WTC11 (cell line): Measurements from ENCODE around the gene EHMT1. TPM values are rescaled to one million over a fixed set of nuclear protein-coding genes. Genes with fewer than 3 reads are reported as not detected.

Experiments
- ATAC-seq: fragments of 200-7000 bp; cut with Tn5 transposase; 2 replicates; pipeline ENCODE4 v1.10.0; 2021; ENCODE audit warnings: mild to moderate bottlenecking, moderate library complexity
- CTCF ChIA-PET: fragments of 300-600 bp; sonication (Branson Sonifier 250); formaldehyde crosslinking; loops from one replicate; lab custom pipeline; 2021; ENCODE audit warnings: antibody characterized with exemption; lab: Charles Lee
- POLR2A ChIA-PET: fragments of 350-600 bp; sonication (Branson Sonifier 250); formaldehyde crosslinking; loops from one replicate; lab custom pipeline; 2021; ENCODE audit warnings: antibody characterized with exemption; lab: Charles Lee
- DNase-seq: peaks from one replicate; pipeline ENCODE4 v3.0.0; 2021; ENCODE audit warnings: low spot score
- H3K27ac Mint-ChIP-seq: 2 replicates; pipeline ENCODE4 v1.8.0; 2021; ENCODE audit warnings: mixed read lengths
- H3K27me3 Mint-ChIP-seq: 2 replicates; pipeline ENCODE4 v1.8.0; 2021; ENCODE audit warnings: low read depth, mild to moderate bottlenecking, moderate library complexity, mixed read lengths
- H3K36me3 Mint-ChIP-seq: 2 replicates; pipeline ENCODE4 v1.8.0; 2021; ENCODE audit warnings: mixed read lengths
- H3K4me1 Mint-ChIP-seq: 2 replicates; pipeline ENCODE4 v1.8.0; 2022; ENCODE audit warnings: mixed read lengths
- H3K4me3 Mint-ChIP-seq: 2 replicates; pipeline ENCODE4 v1.8.0; 2021; ENCODE audit warnings: mild to moderate bottlenecking, moderate library complexity, mixed read lengths
- H3K9me3 Mint-ChIP-seq: 2 replicates; pipeline ENCODE4 v1.8.0; 2021; ENCODE audit warnings: mixed read lengths
- ARID4B ChIP-seq: sonication (generic); formaldehyde crosslinking; IDR thresholded peaks from 2 replicates; pipeline ENCODE4 v1.8.0; 2023; ENCODE audit warnings: missing genetic modification reagents, mild to moderate bottlenecking, borderline replicate concordance
- ATF2 ChIP-seq: sonication (generic); formaldehyde crosslinking; IDR thresholded peaks from 2 replicates; pipeline ENCODE4 v1.8.1; 2022; ENCODE audit warnings: low read depth, missing genetic modification reagents, borderline replicate concordance
- E2F5 ChIP-seq: sonication (generic); formaldehyde crosslinking; IDR thresholded peaks from 2 replicates; pipeline ENCODE4 v1.8.1; 2022; ENCODE audit warnings: mild to moderate bottlenecking, moderate library complexity, missing genetic modification reagents
- EMX1 ChIP-seq: fragments of 250-450 bp; sonication (Bioruptor Pico); IDR thresholded peaks from 2 replicates; pipeline ENCODE4 v1.8.0; 2021; ENCODE audit warnings: mild to moderate bottlenecking
- HMGA2 ChIP-seq: fragments of 250-450 bp; sonication (Bioruptor Pico); IDR thresholded peaks from 2 replicates; pipeline ENCODE4 v1.4.0; 2021; ENCODE audit warnings: mild to moderate bottlenecking, moderate library complexity
- IRF1 ChIP-seq: sonication (generic); formaldehyde crosslinking; IDR thresholded peaks from 2 replicates; pipeline ENCODE4 v1.8.0; 2023; ENCODE audit warnings: missing genetic modification reagents
- IRF2 ChIP-seq: sonication (generic); formaldehyde crosslinking; IDR thresholded peaks from 2 replicates; pipeline ENCODE4 v1.8.0; 2022; ENCODE audit warnings: low read depth, missing genetic modification reagents, borderline replicate concordance
- NR1H2 ChIP-seq: sonication (generic); formaldehyde crosslinking; IDR thresholded peaks from 2 replicates; pipeline ENCODE4 v1.9.0; 2021; ENCODE audit warnings: mild to moderate bottlenecking, moderate library complexity, missing genetic modification reagents
- SOX15 ChIP-seq: fragments of 250-450 bp; sonication (Bioruptor Pico); IDR thresholded peaks from 2 replicates; pipeline ENCODE4 v1.9.0; 2021; ENCODE audit warnings: mild to moderate bottlenecking
- TEAD4 ChIP-seq: sonication (generic); formaldehyde crosslinking; IDR thresholded peaks from 2 replicates; pipeline ENCODE4 v1.8.0; 2022; ENCODE audit warnings: mild to moderate bottlenecking, missing genetic modification reagents
- total RNA-seq: library from RNA; stranded (reverse); gene quantifications from 3 replicates; pipeline ENCODE4 v1.2.3, GENCODE V29; 2021

The EHMT1 gene
- total RNA-seq, 1 experiment from 2014 or later, result 170 TPM

GRCh38 chr9:137870432-137870831 is 251.6 kb downstream of the EHMT1 start (continued):
- TF ChIP-seq ARID4B (CRISPR knock-in tag) (no peak), EMX1 (no peak), NR1H2 (CRISPR knock-in tag) (no peak)

- ChIA-PET POLR2A (no interaction called here), CTCF (interaction anchor here (1.2 kb wide), 1 partner anchor 150 kb away, joined by 4 read pairs; no protein-coding TSS in a partner anchor)
- H3K27me3 Mint-ChIP-seq, result peaks cover 34% of the 10 kb centered on the region
- no peaks in the 10 kb centered on the region for H3K36me3 Mint-ChIP-seq
- DNase-seq (no peak), ATAC-seq (no peak)
- TF ChIP-seq HMGA2, result no peak
- no peak overlapping the region for H3K4me3 Mint-ChIP-seq
- H3K27ac Mint-ChIP-seq, result no peak overlapping the region
- no peaks in the 10 kb centered on the region for H3K4me1 Mint-ChIP-seq
- H3K9me3 Mint-ChIP-seq, result no peaks in the 10 kb centered on the region
Measured at GRCh38 chr9:137872296-137872695, 253.5 kb downstream of the EHMT1 start.

GRCh38 chr9:137873408-137873807 is 254.6 kb downstream of the EHMT1 start:
- ChIA-PET POLR2A (no interaction called here), CTCF (interaction anchor here (0.7 kb wide), 1 partner anchor 556 kb away, joined by 3 read pairs; no protein-coding TSS in a partner anchor)
- Mint-ChIP-seq H3K27me3 (peaks cover 34% of the 10 kb centered on the region), H3K9me3 (no peaks in the 10 kb centered on the region), H3K27ac (no peak overlapping the region), H3K4me1 (no peaks in the 10 kb centered on the region), H3K36me3 (no peaks in the 10 kb centered on the region), H3K4me3 (no peak overlapping the region)
- no peak for DNase-seq
- TF ChIP-seq IRF1, result no peak
- no peak for TF ChIP-seq SOX15 (CRISPR knock-in tag)
- TF ChIP-seq NR1H2 (CRISPR knock-in tag), result no peak
- TF ChIP-seq ARID4B (CRISPR knock-in tag), result no peak
- TF ChIP-seq IRF2 (CRISPR knock-in tag), result no peak
- no peak for TF ChIP-seq E2F5 (CRISPR knock-in tag)
- TF ChIP-seq ATF2, result no peak
- no peak for TF ChIP-seq TEAD4 (CRISPR knock-in tag)
- no peak for ATAC-seq
